MV-4-11 (cell line): ENCODE data around the gene MTMR11.
A peak's percentile ranks its signal among the peaks of the same experiment; 100 is the strongest.
"Not testable (repeated sequence)": the region's sequence is repeated elsewhere in the genome, so short reads cannot be mapped to it uniquely, and the experiment has no call there.

Source experiments
- DNase-seq: peaks from one replicate; lab custom pipeline; 2025; lab: John Stamatoyannopoulos, UW

Gene MTMR11

DNA sequence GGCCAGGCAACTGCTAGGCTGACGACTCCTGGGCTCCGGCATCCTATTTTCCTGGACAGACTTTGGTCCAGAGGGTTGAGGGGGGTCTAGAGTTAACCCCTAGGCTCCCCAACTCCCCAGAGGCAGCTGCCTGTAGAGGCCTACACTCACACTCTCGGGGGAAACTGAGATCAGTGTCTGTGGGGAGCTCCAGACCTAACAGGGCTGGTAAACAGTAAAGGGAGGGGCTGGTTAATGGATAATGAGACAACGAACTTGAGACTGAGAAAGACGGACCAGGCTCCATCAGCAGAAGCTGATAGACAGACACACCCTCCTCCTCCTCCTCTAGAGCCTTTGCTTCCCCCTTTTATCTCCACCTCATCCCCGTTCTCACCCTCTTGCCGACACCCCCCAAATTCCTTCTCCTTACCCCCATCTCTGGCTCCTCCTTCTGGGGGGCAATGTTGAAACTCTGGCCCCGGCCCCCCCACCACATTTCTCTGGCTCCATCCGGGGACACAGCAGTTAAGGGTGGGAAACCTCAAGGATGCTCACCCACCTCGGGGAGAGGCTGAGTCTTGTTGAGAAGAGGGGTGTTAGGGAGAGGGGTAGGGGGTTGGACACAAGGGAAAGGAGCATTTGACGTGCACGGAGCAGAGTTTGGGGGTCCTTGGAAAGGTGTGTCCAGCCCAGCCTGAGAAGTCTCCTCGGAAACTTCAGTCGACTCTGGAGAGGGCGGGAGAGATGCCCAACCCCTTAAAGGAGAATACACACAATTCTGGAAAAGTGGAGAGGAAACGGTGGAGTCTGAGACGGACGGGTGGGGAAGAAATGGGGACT lies at the start of gene MTMR11:
MTMR11 (minus strand) TSS at position 710 of the 822 bp plus-strand sequence; CDS start at position 478, 232 bp downstream.
- no peak for DNase-seq

DNA sequence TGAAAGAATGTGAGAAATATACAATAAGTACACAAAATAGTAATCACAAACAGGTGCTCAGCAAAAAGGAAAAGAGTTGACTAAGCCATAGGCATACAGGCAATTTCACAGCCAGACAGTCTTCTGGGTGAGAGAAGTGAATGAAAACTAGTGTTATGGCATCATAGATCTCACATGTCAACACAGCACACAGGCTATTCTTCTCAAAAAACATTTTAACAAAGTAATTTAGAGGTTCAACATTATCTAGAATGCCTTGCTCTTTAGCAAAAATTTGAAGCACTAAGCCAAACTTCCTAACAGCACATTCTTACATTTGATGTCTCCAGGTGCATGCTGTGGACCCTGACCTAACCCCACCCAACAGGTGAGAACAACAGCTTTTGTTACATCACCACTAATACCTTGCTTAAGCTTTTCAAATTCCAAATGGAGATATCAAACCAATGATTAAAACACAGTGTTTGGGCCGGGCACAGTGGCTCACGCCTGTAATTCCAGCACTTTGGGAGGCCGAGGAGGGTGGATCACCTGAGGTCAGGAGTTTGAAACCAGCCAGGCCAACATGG lies 43.4 kb upstream of the MTMR11 start:
- DNase-seq = no peak

DNA sequence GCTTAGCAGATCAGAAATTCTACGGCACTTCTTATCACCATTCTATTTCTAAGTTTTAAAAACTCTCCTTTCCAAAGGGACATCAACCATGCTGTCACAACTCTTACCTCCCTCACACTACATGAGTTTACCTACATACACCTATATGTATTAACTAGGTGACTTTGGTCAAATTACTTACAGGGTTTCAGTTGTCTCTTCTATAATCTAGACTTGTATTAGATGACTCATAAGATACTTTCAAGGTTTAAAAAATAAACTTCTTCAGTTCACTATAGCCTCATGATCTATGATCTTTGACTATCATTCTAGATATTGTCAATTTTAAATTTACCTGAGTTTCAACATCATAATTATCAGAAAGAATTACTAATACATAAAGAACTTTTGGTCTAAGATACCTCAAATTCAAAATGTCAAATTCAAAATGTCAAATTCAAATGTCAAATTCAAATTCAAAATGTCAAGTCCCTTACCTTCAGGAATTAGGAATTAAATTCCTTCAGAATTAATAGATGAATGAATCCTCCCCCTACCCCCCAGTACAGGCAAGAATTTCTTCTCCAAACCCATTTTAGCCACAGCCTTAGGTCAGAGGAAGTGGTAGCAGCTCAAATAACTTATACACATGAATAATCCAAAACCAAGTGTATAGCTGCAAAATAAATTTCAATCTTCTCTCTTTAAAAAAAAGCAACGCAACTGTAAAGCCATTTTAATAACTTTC lies 42.7 kb upstream of the MTMR11 start:
- no peak for DNase-seq

GRCh38 chr1:149978547-149979023 lies 41.9 kb upstream of the MTMR11 start:
- no peak for DNase-seq

GRCh38 chr1:149977345-149977744 lies 40.7 kb upstream of the MTMR11 start:
- no peak for DNase-seq

GRCh38 chr1:149972547-149972946 lies 35.9 kb upstream of the MTMR11 start:
- DNase-seq = no peak

DNA sequence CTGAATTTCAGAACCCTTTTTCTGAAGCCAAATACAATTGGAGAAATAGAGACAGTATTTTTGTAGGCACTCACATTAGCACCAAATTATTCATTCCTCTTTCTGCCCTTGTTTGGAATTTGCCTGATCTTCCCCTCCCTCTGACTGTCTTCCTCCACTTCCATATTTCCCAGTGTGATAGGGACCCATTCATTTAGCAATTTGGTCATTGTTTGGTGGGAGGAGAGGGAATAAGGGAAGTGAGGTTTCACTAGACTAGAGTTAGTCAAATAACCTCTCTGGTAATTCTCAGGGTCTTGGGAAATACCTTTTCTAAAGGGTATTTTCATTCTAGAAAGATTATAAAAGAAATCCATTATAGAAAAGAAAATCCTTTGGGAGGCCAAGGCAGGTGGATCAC lies 31.0 kb upstream of the MTMR11 start:
- DNase-seq = no peak

GRCh38 chr1:149967041-149967440 lies 30.4 kb upstream of the MTMR11 start:
- no peak for DNase-seq

GRCh38 chr1:149966405-149966804 lies 29.7 kb upstream of the MTMR11 start:
- no peak for DNase-seq

DNA sequence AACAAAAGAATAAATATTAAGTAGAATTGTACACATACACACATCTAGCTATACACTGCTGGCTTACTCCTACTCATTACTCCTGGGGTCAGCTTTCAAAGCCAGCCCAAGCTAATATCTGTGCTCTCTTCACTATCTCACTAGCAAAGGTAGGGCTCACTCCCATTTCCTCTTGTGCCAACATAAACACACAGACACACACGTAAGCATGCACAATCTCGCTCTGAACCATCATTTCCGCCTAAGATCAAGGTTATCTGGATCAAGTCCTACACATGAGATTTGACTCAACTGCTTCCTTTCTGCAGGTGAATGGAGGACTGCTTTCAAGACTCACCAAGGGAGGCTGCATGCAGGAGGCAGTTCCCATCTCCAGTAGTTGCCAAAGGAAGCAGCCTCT lies 28.8 kb upstream of the MTMR11 start:
- DNase-seq = no peak

- no peak for DNase-seq
Observed at GRCh38 chr1:149963358-149963757, 26.7 kb upstream of the MTMR11 start.

GRCh38 chr1:149962736-149963135 lies 26.1 kb upstream of the MTMR11 start:
- no peak for DNase-seq

GRCh38 chr1:149962039-149962647 lies 25.5 kb upstream of the MTMR11 start:
- DNase-seq = peak; percentile 85

- not testable (repeated sequence) for DNase-seq
Observed at GRCh38 chr1:149957548-149957947, 20.9 kb upstream of the MTMR11 start.

- DNase-seq = no peak
Observed at GRCh38 chr1:149949911-149950310, 13.2 kb upstream of the MTMR11 start.

DNA sequence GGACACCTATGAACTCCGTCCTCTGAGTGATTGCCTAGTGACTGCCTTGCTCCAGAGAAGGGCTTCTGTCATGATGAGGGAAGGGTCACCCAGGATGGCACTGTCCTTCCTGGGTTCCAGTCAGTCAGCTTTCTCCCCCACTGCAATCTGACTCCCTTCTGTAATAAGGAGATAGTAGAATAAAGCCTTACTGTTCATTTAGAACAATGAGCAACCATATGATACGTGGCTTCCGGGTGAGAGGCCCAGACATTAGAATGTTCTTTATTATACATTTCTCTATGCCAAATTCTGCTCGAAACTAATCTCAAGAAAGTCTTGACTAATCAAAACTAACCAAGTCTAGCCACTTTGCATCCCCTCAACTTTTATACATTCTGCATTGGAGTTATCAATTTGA lies 8.5 kb upstream of the MTMR11 start:
- DNase-seq = no peak

DNA sequence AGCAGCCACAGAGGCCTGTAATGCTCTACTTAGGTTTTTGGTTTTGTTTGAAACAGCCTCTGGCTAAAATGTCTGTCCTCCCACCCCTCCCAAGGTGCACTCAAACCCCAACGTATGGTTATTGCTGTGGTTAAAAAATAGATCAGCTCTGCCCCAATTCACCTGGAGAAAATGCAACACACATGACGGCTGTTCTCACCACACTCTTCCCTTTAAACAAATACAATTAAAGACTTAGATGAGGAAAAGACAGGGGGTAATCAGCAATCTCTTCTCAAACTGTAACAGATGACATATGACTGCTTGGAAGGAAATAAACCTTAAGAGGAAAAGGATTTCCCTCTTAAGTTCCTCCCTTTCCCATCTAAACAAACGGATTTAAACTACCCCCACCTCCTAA lies 6.2 kb upstream of the MTMR11 start:
- no peak for DNase-seq

GRCh38 chr1:149942207-149942606 lies 5.5 kb upstream of the MTMR11 start:
- no peak for DNase-seq

GRCh38 chr1:149940427-149940826 lies 3.7 kb upstream of the MTMR11 start:
- DNase-seq = no peak

- DNase-seq = not testable (repeated sequence)
Observed at GRCh38 chr1:149938668-149939003, 2.0 kb upstream of the MTMR11 start.

DNA sequence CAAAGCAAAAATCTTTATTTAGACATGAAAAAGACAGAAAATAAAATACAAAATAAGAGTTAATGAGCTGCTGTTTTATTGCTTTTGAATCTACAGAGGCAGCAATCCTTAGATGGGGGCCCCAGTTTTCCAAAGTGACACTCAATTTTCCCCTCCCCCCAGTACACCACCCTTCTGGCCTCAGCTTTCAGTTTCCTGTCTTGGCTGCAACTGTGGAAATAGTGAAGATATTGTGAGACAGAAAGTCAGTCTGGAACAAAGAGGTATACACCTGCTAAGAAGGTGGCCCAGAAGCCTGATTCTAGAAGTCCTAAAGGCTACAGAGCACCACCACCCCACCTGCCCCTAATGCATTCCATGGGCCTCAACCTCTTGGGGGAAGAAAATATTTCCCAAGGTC lies 1.1 kb upstream of the MTMR11 start:
- no peak for DNase-seq

DNA sequence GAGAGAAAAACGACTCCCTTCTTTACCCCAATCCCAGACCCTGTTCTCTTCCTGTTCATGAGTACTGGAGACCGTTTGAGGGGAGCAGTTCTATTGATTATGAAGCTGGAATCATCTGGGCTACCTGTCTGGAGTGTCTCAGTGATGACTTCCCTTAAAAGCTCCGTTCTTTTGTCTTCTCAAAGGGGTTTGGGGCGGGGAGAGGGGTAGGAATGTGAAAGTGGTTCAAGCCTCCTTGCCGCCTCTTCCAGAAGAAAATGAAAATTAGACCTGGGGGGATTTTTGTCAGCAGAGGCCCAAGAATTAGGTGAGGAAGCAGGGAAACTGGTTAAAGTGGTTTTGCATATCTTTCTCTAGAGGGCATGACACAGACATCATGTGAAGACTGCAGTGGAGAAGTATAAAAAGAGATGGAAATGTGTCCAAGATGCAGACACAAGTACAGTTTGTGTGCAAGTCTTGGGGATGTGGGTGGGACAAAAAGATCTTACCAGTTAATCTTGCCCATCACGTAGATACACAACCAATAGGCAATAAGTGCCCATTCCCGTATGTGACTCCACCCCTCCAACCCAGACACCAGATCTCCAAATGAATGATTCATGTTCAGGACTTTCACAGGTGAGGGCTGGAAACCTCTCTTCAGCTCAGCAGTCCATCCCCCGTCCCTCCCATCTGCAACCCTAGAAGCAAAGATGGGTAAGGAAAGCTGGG lies 470 bp upstream of the MTMR11 start:
- DNase-seq = no peak
